GM19397 (cell line): ENCODE results near the gene ARHGAP9.
A peak's percentile ranks its signal among the peaks of the same experiment; 100 is the strongest.
"Not testable (repeated sequence)": the region's sequence is repeated elsewhere in the genome, so short reads cannot be mapped to it uniquely, and the experiment has no call there.

Experiments
- ATAC-seq: cut with Tn5 transposase; IDR thresholded peaks from one replicate; pipeline ENCODE4 v1.9.1; 2021; ENCODE audit warnings: mild to moderate bottlenecking, moderate library complexity; ENCODE audit not compliant: unreplicated experiment

ARHGAP9 gene

GRCh38 chr12:57439762-57440266, 39.9 kb downstream of the ARHGAP9 start:
- no peak for ATAC-seq

- no peak for ATAC-seq
These were observed 41.3 kb downstream of the ARHGAP9 start for GRCh38 chr12:57438400-57438799.

- no peak for ATAC-seq
These were observed 44.4 kb downstream of the ARHGAP9 start for GRCh38 chr12:57435293-57435692.

GRCh38 chr12:57434517-57435223, 45.0 kb downstream of the ARHGAP9 start, which contains the start of gene INHBC:
Gene INHBC, plus strand, starts transcription at chr12:57434784. Its CDS starts 103 bp downstream, at chr12:57434887.
- no peak for ATAC-seq

- ATAC-seq = no peak
These were observed 46.3 kb downstream of the ARHGAP9 start for GRCh38 chr12:57433370-57433769.

GRCh38 chr12:57431654-57432188, 47.9 kb downstream of the ARHGAP9 start:
- no peak for ATAC-seq

DNA sequence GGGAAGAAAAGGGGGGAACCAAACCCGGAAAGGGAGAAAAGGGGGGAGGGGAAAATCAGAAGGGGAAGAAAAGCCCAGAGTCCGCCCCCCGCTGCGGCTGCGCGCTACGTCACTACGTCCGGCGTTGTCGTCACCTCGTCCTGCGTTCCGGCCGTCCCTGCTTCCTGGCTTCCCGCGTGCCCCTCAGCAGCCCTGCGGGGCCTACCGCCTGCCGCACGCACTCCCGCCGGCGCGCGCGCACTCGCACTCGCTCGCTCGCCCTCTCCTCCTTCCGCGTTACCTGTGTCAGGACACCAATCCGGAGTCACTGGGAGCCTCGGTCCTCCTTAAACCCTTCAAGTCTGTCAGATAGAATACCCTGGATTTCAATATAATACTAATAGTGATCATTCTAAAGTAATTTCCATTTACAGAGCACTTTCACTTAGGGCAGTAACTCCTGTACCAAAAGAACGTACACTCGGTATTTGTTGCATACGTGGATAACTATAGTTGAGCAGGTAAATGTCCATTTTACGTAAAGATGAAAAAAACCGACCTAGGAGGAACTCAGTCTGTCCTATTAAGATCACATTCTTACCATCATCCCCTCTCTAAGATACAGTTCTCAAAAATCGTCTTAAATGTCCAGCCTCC, 48.6 kb downstream of the ARHGAP9 start, which contains the start of gene R3HDM2:
TSS of gene R3HDM2 (minus strand) at position 113 of the 636 bp plus-strand sequence. CDS start 120,615 bp downstream, outside the sequence.
- peak; percentile 97 for ATAC-seq

DNA sequence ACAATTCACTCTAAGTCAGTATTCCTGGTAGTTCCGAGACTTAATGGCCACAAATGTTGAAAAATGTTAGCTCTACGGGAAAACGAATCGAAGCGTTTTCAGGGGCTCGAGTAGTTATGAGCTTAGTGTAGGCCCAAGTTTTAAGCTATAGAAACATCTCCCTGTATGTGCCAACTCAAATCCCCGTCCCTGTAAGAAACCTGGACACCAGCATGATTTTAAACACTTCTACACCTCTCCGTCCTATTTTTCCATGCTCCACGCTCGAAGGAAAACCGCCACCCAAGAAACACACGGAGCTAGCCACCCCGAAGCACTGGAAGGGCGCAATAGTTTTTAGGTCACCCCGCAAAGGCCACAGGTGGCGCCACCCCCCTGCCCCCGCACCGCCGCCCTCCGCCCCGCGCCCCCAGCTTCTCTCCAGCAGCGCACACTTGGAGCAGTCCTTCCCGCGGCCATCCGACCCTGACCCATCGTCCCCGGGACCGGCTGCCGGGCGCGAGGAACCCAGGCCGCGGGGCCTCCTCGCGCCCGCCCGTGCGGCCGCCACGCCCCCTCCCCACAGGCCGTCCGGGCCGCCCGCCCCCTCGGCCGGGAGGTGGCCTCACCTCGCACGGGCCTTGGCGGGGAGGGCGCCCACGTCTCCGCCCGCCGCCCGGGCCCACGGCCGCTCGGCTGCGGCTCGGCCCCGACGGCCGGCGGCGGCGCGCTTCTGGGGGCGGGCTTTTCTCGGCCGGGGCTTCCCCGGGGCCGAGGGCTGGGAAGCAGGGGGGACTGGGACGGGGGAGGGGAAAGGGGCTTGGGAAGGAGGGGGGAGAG, 49.3 kb downstream of the ARHGAP9 start:
- peak; percentile 58 for ATAC-seq

DNA sequence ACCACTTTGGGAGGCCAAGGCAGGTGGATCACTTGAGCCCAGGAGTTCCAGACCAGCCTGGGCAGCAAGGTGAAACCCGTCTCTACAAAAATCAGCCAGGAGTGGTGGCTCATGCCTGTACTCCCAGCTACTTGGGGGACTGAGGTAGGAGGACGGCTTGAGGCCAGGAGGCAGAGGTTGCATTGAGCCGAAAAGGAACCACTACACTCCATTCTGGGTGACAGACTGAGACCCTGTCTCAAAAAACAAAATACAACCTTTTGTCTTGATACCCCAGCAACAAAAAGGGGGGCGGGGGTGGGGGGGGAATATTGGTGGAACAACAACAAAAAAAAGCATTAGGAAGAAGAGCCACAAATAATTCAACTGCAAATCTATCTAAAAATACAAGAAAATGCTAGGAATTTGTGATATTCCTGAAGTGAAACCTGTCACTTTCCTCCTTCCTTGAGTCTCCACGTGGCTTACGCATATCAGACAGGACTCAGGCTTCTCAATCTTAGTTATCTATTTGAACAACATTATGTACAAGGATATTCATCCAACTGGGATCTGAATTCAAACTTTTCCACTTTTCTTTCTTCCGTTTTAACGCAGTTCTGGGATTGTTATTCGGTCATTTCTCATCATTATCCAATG, 50.1 kb downstream of the ARHGAP9 start:
- ATAC-seq = no peak

- no peak for ATAC-seq
These were observed 50.7 kb downstream of the ARHGAP9 start for GRCh38 chr12:57428965-57429364.

GRCh38 chr12:57426948-57427347, 52.7 kb downstream of the ARHGAP9 start:
- ATAC-seq = not testable (repeated sequence)
